Measurements from ENCODE around the gene CHAT.

GRCh38 chr10:49601857-49602256 is 12.0 kb upstream of the CHAT start:
- TF ChIP-seq CTCF (conservative IDR thresholded peaks at IDR 0.05) = no peak
- no peak for TF ChIP-seq EZH2 (IDR thresholded peaks at IDR 0.05; ENCODE audit: low read depth)
